ENCODE results near the gene METTL13.

The METTL13 gene

GRCh38 chr1:171741872-171742576 is 39.4 kb upstream of the METTL13 start, which contains the start of gene VAMP4:
TSS of gene VAMP4 (minus strand) at chr1:171742065. CDS start at chr1:171738414, 3,651 bp downstream.
- in situ Hi-C loops (cut with MboI; ENCODE audit: low pct_unique_long_range_greater_than_20kb, low sequenced_read_pairs, unreplicated experiment): no loop called here
- peak; percentile 86 for DNase-seq (ENCODE audit: low spot score)
- TF ChIP-seq CTCF (IDR thresholded peaks at IDR 0.05; ENCODE audit: extremely low read depth, insufficient read depth, missing control alignments): no peak

GRCh38 chr1:171742577-171742922 is 38.9 kb upstream of the METTL13 start:
- no peak for TF ChIP-seq CTCF (IDR thresholded peaks at IDR 0.05; ENCODE audit: extremely low read depth, insufficient read depth, missing control alignments)
- DNase-seq (ENCODE audit: low spot score): no peak
- in situ Hi-C loops (cut with MboI; ENCODE audit: low pct_unique_long_range_greater_than_20kb, low sequenced_read_pairs, unreplicated experiment): no loop called here

GRCh38 chr1:171743081-171743870 is 38.2 kb upstream of the METTL13 start:
- no peak for TF ChIP-seq CTCF (IDR thresholded peaks at IDR 0.05; ENCODE audit: extremely low read depth, insufficient read depth, missing control alignments)
- in situ Hi-C loops (cut with MboI; ENCODE audit: low pct_unique_long_range_greater_than_20kb, low sequenced_read_pairs, unreplicated experiment): no loop called here
- DNase-seq (ENCODE audit: low spot score): no peak

- no peak for DNase-seq (ENCODE audit: low spot score)
- in situ Hi-C loops (cut with MboI; ENCODE audit: low pct_unique_long_range_greater_than_20kb, low sequenced_read_pairs, unreplicated experiment): no loop called here
- TF ChIP-seq CTCF (IDR thresholded peaks at IDR 0.05; ENCODE audit: extremely low read depth, insufficient read depth, missing control alignments): no peak
Observed at GRCh38 chr1:171744986-171745385, 36.5 kb upstream of the METTL13 start.

- no peak for TF ChIP-seq CTCF (IDR thresholded peaks at IDR 0.05; ENCODE audit: extremely low read depth, insufficient read depth, missing control alignments)
- no peak for DNase-seq (ENCODE audit: low spot score)
- in situ Hi-C loops (cut with MboI; ENCODE audit: low pct_unique_long_range_greater_than_20kb, low sequenced_read_pairs, unreplicated experiment): no loop called here
Observed at GRCh38 chr1:171748651-171749050, 32.8 kb upstream of the METTL13 start.

GRCh38 chr1:171751221-171751620 is 30.2 kb upstream of the METTL13 start:
- no peak for DNase-seq (ENCODE audit: low spot score)
- TF ChIP-seq CTCF (IDR thresholded peaks at IDR 0.05; ENCODE audit: extremely low read depth, insufficient read depth, missing control alignments): no peak
- in situ Hi-C loops (cut with MboI; ENCODE audit: low pct_unique_long_range_greater_than_20kb, low sequenced_read_pairs, unreplicated experiment): no loop called here
